Endodermal cell (in vitro differentiated cells): Measurements from ENCODE around the gene KRTAP5-6. TPM values are rescaled to one million over a fixed set of nuclear protein-coding genes. Genes with fewer than 3 reads are reported as not detected.

Source experiments
- DNase-seq: peaks from one replicate; pipeline ENCODE4 v3.0.0-alpha.2; 2017
- H3K27ac ChIP-seq: 2 replicates; pipeline ENCODE4 v1.5.1; 2013; ENCODE audit warnings: mild to moderate bottlenecking, low read depth, low read length, moderate library complexity
- H3K27me3 ChIP-seq: 2 replicates; pipeline ENCODE4 v1.6.1; 2013; ENCODE audit warnings: mild to moderate bottlenecking, low read length, moderate library complexity; ENCODE audit not compliant: insufficient read depth, control insufficient read depth, poor library complexity, severe bottlenecking
- H3K36me3 ChIP-seq: 2 replicates; pipeline ENCODE4 v1.7.0; 2013; ENCODE audit warnings: mild to moderate bottlenecking, low read length, moderate library complexity; ENCODE audit not compliant: control insufficient read depth, insufficient read depth
- H3K4me1 ChIP-seq: one replicate; pipeline ENCODE4 v1.7.0; 2013; ENCODE audit warnings: low read length; ENCODE audit not compliant: control insufficient read depth, insufficient read depth
- H3K4me3 ChIP-seq: 2 replicates; pipeline ENCODE4 v1.5.1; 2013; ENCODE audit warnings: mild to moderate bottlenecking, low read length, moderate library complexity
- H3K9ac ChIP-seq: 2 replicates; pipeline ENCODE4 v1.6.1; 2013; ENCODE audit warnings: mild to moderate bottlenecking, low read length, moderate library complexity; ENCODE audit not compliant: poor library complexity, severe bottlenecking; ENCODE audit errors: extremely low read depth
- H3K9me3 ChIP-seq: 2 replicates; pipeline ENCODE4 v1.6.1; 2013; ENCODE audit warnings: mild to moderate bottlenecking, low read length, moderate library complexity; ENCODE audit not compliant: control insufficient read depth
- H3K27ac Mint-ChIP-seq: 2 replicates; pipeline ENCODE4 v1.8.0; 2020; ENCODE audit warnings: mixed read lengths
- H3K27me3 Mint-ChIP-seq: 2 replicates; pipeline ENCODE4 v1.8.0; 2021; ENCODE audit warnings: mild to moderate bottlenecking, mixed read lengths; ENCODE audit not compliant: insufficient read depth
- H3K36me3 Mint-ChIP-seq: 2 replicates; pipeline ENCODE4 v1.8.0; 2020; ENCODE audit warnings: low read depth, mixed read lengths
- H3K4me1 Mint-ChIP-seq: 2 replicates; pipeline ENCODE4 v1.8.0; 2020; ENCODE audit warnings: mixed read lengths
- H3K4me3 Mint-ChIP-seq: 2 replicates; pipeline ENCODE4 v1.8.0; 2020; ENCODE audit warnings: mild to moderate bottlenecking, moderate library complexity, mixed read lengths
- H3K9me3 Mint-ChIP-seq: 2 replicates; pipeline ENCODE4 v1.8.0; 2020; ENCODE audit warnings: mild to moderate bottlenecking, mixed read lengths
- CTCF ChIP-seq: fragments of 200-600 bp; sonication (generic); conservative IDR thresholded peaks from 2 replicates; pipeline ENCODE4 v1.5.0; 2021; ENCODE audit warnings: antibody characterized with exemption, mild to moderate bottlenecking
- WGBS, 2 experiments: methylation state at CpG; one replicate each; pipeline versions ENCODE4 v1.1.5 to v1.1.7; 2013; ENCODE audit warnings: missing lambda C conversion rate in 2 of 2, mixed read lengths in 1 of 2; ENCODE audit not compliant: insufficient coverage in 1 of 2, insufficient read length in 1 of 2; 5-methylcytosine and 5-hydroxymethylcytosine counted together
- total RNA-seq, 2 donors: library from RNA; stranded (reverse); fragmentation: NEBNext Ultra II Directional in 1 of 2; extraction: Animal tissue kit (Norgen Biotek cat#: 25700) in 1 of 2; gene quantifications; 2 replicates in 1 of 2; 3 replicates in 1 of 2; pipeline ENCODE4 v1.2.1, GENCODE V29; 2021

KRTAP5-6 gene
- total RNA-seq, 2 donors from 2014 or later: not detected

- Histone ChIP-seq H3K27me3 (peaks cover 37% of the 10 kb centered on the region), H3K9ac (no peak overlapping the region), H3K4me1 (no peaks in the 10 kb centered on the region), H3K4me3 (no peak overlapping the region), H3K9me3 (no peaks in the 10 kb centered on the region), H3K36me3 (no peaks in the 10 kb centered on the region), H3K27ac (no peak overlapping the region)
- no peak overlapping the region for H3K4me3 Mint-ChIP-seq
- no peak for TF ChIP-seq CTCF
- H3K27me3 Mint-ChIP-seq: peaks cover 60% of the 10 kb centered on the region
- no peaks in the 10 kb centered on the region for H3K36me3 Mint-ChIP-seq
- peaks cover 5% of the 10 kb centered on the region for H3K9me3 Mint-ChIP-seq
- peaks cover 3% of the 10 kb centered on the region for H3K4me1 Mint-ChIP-seq
- 61 to 65% methylated on average over 11 to 13 of the region's 13 CpGs for WGBS, 2 experiments
- DNase-seq: no peak
- H3K27ac Mint-ChIP-seq: no peak overlapping the region
Measured at GRCh38 chr11:1732418-1733008, 35.5 kb downstream of the KRTAP5-6 start.

DNA sequence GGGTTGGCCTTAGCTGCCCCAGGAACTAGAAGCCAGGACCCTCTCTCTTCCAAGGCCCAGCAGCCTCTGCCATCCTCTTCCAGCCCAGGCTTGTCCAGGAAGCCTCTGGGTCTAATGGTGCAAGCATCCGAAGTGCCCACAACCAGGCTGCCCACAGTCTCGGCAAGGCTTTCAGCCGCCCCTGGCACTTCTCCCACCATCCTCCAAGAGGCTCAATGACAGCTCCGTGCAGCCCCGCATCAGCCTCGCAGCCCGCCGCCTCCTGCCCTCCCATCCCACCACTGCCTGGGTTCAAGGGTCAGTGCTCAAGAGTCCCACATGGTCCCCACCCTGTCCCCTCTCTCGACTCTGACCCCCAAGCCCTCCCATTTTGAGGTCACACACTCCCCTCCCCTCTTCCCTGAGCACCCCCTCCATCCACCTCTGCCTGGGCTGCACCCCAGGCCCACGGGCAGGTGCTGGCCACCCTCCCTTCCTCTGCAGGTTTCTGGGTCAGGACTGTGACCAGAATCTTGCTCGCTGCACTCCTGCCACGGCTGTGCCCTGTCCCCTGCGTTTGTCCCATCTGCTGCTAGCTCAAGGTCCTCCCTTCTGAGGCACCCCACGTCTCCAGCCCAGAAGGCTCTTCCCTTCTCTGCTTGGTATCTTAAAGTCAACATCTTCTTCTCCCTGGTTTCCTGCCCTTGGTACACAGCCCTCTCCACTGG is 36.2 kb downstream of the KRTAP5-6 start:
- no peak for TF ChIP-seq CTCF
- Mint-ChIP-seq H3K9me3 (peaks cover 5% of the 10 kb centered on the region), H3K4me3 (no peak overlapping the region), H3K27me3 (peaks cover 62% of the 10 kb centered on the region), H3K4me1 (peaks cover 3% of the 10 kb centered on the region), H3K27ac (no peak overlapping the region), H3K36me3 (no peaks in the 10 kb centered on the region)
- H3K4me1 ChIP-seq: no peaks in the 10 kb centered on the region
- H3K36me3 ChIP-seq: no peaks in the 10 kb centered on the region
- H3K4me3 ChIP-seq: no peak overlapping the region
- no peak overlapping the region for H3K9ac ChIP-seq
- DNase-seq: peak; percentile 44
- no peak overlapping the region for H3K27ac ChIP-seq
- 86 to 91% methylated on average over 12 to 14 of the region's 14 CpGs for WGBS, 2 experiments
- no peaks in the 10 kb centered on the region for H3K9me3 ChIP-seq
- peaks cover 41% of the 10 kb centered on the region for H3K27me3 ChIP-seq

DNA sequence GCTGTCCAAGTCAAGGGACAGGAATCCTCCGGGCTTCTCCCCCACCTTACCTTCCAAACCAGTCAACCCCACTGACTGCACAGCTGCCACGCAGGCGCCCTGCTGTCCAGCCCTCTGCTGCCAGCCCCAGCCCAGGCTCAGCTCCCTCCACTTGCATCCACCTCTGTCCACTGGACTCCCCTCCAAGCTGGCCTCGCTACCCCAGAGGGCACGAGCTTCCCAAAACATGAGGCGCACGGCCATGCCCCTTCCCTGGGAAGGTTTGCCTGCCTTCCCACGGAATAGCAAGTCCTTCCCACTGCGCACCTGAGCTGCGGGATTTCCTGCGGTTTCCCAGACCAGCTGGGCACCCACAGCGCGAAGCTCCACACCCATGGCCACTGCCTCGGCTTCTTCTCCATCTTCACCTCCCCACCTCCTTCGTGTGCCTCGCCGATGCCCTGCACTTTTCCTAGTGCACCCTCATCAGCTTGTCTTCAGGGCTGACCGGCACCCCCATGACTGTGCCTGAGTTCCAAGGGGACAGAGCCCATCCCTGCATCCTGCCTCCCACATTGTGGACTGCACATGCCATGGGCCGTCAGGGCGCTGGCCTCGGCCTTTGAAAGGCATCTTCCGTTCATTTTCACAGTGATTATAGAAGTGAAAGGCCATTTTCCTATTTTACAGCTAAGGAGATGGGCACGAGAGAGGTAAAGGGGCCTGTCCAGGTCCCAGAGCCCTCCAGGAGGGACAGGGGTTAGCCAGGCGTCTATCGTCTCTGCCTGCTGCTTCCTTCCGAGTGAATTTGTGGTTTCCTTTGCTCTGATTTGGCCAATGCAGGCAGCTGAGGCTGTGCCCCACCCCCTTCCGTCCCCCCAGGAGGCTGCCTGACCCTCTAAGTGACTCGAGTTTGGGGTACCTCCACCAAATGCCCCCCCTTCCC is 37.0 kb downstream of the KRTAP5-6 start:
- no peaks in the 10 kb centered on the region for H3K36me3 ChIP-seq
- no peak overlapping the region for H3K27ac Mint-ChIP-seq
- peak; percentile 39 for DNase-seq
- H3K9ac ChIP-seq: no peak overlapping the region
- no peaks in the 10 kb centered on the region for H3K9me3 ChIP-seq
- no peak overlapping the region for H3K4me3 Mint-ChIP-seq
- no peak for TF ChIP-seq CTCF
- no peaks in the 10 kb centered on the region for H3K36me3 Mint-ChIP-seq
- WGBS, 2 experiments: 86 to 90% methylated on average over 24 to 28 of the region's 28 CpGs
- H3K27me3 ChIP-seq: peaks cover 41% of the 10 kb centered on the region
- no peak overlapping the region for H3K27ac ChIP-seq
- no peaks in the 10 kb centered on the region for H3K4me1 ChIP-seq
- H3K4me1 Mint-ChIP-seq: peaks cover 3% of the 10 kb centered on the region
- peaks cover 62% of the 10 kb centered on the region for H3K27me3 Mint-ChIP-seq
- no peak overlapping the region for H3K4me3 ChIP-seq
- peaks cover 5% of the 10 kb centered on the region for H3K9me3 Mint-ChIP-seq
